GM21381 (cell line): ENCODE results near the gene SPRR4.
"Not testable (repeated sequence)": the region's sequence is repeated elsewhere in the genome, so short reads cannot be mapped to it uniquely, and the experiment has no call there.

ENCODE experiments used
- ATAC-seq: cut with Tn5 transposase; IDR thresholded peaks from one replicate; pipeline ENCODE4 v1.9.1; 2021; ENCODE audit warnings: mild to moderate bottlenecking, moderate library complexity; ENCODE audit not compliant: unreplicated experiment

SPRR4 gene

DNA sequence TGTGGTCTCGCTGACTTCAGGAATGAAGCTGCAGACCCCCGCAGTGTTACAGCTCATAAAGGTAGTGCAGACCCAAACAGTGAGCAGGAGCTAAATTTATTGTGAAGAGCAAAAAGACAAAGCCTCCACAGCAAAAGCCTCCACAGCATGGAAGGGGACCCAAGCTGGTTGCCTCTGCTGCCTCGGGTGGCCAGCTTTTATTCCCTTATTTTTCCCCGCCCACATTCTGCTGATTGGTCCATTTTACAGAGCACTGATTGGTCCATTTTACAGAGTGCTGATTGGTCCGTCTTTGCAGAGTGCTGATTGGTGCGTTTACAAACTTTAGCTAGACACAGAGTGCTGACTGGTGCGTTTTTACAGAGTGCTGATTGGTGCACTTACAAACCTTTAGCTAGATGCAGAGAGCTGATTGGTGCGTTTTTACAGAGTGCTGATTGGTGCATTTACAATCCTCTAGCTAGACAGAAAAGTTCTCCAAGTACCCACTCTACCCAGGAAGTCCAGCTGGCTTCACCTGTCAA is 40.8 kb downstream of the SPRR4 start:
- not testable (repeated sequence) for ATAC-seq

DNA sequence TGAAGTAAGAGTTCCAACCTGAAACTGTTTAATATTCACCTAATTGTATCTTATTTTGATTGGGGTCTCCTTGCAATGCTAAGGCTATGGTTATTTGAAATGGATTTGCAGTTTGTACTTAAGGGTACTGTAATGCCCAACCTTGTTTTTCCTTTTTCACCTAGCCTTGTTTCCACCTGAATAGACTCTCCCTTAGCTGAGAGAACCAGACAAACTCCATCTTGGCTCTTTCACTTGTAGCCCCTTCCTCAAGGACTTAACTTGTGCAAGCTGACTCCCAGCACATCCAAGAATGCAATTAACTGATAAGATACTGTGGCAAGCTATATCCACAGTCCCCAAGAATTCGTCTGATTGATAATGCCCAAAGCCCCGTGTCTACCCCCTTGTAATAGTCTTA is 51.4 kb downstream of the SPRR4 start:
- not testable (repeated sequence) for ATAC-seq
